Activated CD8-positive, alpha-beta memory T cell treated with anti-CD3 and anti-CD28 coated beads, Interleukin-2, amount 50 U/mL, for 4 hours (primary cell): ENCODE data around the gene HSPH1.

ENCODE experiments used
- DNase-seq: peaks from one replicate; pipeline ENCODE4 v3.0.0-alpha.2; 2020

Gene HSPH1

DNA sequence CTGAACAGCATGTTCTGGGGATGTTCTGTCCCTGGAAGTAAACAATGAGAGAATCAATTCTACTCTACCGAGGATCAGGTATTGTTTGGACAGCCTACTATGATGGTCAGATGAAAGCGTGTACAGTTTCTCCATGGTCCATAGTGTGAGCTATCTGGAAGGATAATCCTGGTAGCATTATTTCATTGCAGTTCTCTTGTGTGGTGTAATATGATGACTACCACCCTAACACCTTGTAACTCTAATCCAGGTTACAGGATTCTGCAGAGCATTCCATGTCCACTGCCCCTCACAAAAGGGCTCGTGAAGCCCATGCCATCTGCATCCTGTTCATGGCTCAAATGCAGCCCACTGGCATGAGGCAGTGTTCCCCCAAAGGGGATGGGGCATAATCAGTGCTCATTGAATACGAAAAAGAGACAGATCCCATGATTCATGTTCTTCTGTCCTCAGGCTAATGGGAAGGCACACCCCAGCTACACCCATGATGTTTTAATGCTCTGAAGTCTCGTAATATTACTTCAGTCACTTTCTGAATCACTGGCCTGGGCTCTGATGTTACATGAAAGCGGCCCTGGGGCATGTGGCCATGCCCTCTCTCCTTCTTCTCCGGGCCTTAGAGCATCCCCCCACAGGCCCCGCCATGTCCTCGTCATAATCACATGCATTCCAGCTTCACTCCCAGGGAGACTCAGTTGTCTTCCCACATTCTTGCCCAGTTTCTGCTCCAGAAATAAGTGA lies 68.4 kb downstream of the HSPH1 start:
- DNase-seq = no peak

DNA sequence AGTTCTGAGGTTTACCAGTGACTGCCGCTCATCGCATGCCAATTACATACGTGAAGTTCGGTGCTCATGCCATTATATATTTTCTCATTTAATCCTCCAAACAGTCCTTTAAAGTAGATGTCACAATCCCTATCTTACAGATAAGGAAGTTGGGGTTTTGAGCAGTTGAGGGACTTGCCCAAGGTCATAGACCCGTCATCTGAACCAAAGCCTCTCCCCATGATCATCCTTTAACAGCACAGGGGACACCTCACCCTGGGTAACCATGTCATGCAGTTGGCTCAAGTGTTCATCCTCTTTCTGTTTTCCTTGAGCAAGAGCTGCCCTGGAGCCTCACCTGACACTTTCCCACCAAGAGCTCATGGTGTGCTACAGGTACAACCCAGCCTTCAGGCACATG lies 69.1 kb downstream of the HSPH1 start:
- no peak for DNase-seq

DNA sequence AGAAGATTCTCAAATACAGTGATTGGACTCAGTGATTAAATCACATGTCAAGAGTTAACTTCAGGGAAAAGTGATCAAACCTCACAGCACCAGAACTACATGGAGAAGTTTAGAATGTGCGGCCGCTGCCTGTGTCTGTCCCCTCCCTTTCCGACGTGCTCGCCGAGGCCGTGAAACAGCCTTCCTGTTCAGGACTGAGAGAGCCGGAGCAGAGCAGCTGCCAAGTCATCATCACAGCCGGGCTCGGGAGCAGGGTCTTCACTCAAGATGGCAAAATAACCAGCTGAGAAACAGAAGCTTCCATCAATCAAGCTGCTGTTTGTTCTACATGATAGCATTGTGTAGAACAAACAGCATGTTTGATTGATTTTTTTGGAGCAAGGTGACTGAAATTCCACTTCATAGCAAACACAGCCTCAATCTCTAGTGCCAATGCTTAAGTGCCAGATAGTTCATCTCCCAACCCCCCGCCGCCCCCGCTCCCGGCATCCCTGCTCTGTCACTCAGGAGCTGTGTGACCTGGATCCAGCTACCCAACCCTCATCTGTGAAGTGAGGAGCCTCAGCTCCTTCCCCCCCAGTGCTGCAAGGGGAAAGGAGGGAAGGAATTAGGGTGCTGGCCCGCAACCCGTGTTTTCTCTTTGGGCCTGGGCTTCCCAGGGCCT lies 70.6 kb downstream of the HSPH1 start:
- no peak for DNase-seq

DNA sequence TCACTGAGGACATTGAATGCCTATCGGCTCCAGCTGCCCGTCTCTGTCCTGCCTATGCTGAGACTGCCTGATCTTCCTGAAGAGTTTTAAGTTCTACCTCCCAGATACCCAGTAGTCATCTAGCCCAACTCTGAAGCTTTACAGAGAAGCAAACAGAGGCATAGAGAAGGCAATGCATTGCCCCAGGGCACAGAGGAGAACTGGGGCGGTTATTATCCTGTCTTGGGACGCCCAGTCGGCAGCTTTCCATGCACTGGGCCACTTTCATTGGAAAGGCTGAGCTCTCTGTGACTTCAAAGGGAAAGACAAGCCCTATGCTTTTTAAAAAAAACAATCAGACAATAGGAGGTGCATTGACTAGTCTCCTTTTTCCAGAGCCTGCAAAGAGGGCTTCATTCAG lies 71.6 kb downstream of the HSPH1 start:
- DNase-seq = no peak

DNA sequence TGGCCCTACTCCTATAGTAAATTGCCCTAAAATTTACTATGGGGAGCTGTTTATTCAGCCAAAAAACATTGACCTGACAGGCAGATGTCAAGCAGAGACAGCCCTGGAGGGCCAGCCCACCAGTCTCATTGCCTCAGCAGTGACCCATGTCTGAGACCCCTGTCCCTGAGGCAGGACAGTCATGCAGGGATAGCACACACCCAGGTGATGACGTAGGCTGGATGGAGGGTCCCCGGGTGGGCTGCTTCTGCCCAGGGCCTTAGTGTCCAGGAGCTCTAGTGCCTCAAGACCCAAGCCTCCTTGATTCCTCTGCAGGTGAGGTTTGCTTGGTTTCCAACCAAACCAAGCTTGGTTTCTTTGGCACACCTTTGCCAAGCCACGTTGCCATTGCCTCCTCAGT lies 72.1 kb downstream of the HSPH1 start:
- DNase-seq = no peak

DNA sequence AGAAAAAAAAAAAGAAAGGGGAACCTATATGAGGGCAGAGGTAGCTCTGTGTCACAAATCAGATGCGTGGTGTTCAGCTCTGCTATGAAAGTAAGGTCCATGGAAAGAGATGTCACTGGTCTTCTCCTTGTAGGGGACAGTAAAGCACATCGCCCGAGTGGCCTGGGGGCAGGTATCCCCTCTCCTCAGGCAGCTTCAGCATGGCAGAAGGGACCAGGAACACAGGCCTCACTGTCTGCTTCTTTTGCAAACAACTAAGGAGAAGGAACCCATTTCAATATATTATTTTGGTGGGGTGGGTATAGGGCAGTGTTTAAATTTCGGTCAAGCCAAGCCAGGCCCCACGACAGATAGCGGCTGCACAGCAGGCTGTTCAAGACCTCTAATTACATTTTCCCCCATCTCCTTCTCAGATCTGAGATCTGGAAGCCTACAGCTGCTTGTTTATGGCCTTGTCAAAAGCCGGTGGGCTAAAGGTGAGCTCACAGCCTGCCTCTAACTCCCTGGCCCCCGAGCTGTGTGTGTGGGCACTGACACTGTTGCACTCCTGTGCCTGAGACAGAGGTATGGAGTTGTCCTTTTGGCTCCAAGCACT lies 72.8 kb downstream of the HSPH1 start:
- DNase-seq = no peak
